Endothelial cell of umbilical vein (primary cell): ENCODE measurements around the gene CYP11A1. TPM values are rescaled to one million over a fixed set of nuclear protein-coding genes. Genes with fewer than 3 reads are reported as not detected.

ENCODE experiments used
- BruUV-seq: library from RNA; stranded (reverse); fragments of 400-500 nt; replicated peaks from 2 replicates; lab custom pipeline; 2021; lab: Mats Ljungman, UMichigan
- CTCF ChIA-PET: fragments of 300-600, 350-600 bp; sonication (Branson Sonifier 250); formaldehyde crosslinking; loops from one replicate; lab custom pipeline; 2021; ENCODE audit warnings: antibody characterized with exemption, inconsistent platforms; lab: Charles Lee
- POLR2A ChIA-PET: fragments of 300-600, 350-600 bp; sonication (Branson Sonifier 250); formaldehyde crosslinking; loops from one replicate; lab custom pipeline; 2021; ENCODE audit warnings: antibody characterized with exemption, inconsistent platforms; lab: Charles Lee
- DNase-seq: peaks from one replicate; pipeline ENCODE4 v3.0.0-alpha.2; 2011; ENCODE audit warnings: low read depth, low spot score
- FAIRE-seq: peaks from 2 replicates; lab custom pipeline; 2011; peaks lifted over from hg19 to GRCh38; lab: Jason Lieb, UNC
- H2AFZ ChIP-seq: 2 replicates; pipeline ENCODE4 v1.6.0; 2012; ENCODE audit warnings: low read depth, low read length, control low read depth, inconsistent platforms
- H3K27ac ChIP-seq: 2 replicates; pipeline ENCODE4 v1.5.1; 2011; ENCODE audit warnings: low read depth, mild to moderate bottlenecking, control low read depth, low read length, moderate library complexity; ENCODE audit not compliant: insufficient read depth
- H3K27me3 ChIP-seq, 2 experiments: 2 replicates each; pipeline versions ENCODE4 v1.6.0 to v1.6.1; 2011; ENCODE audit warnings: low read length in 2 of 2, mixed read lengths in 1 of 2; ENCODE audit not compliant: control insufficient read depth in 2 of 2, insufficient read depth in 2 of 2
- H3K36me3 ChIP-seq, 2 experiments: 2 replicates in 1 of 2; 3 replicates in 1 of 2; pipeline ENCODE4 v1.5.1; 2011; ENCODE audit warnings: low read length in 2 of 2, mild to moderate bottlenecking in 1 of 2, moderate library complexity in 1 of 2; ENCODE audit not compliant: control insufficient read depth in 2 of 2, insufficient read depth in 2 of 2; ENCODE audit errors: extremely low read depth in 1 of 2
- H3K4me1 ChIP-seq: 3 replicates; pipeline ENCODE4 v1.5.1; 2011; ENCODE audit warnings: mild to moderate bottlenecking, low read length; ENCODE audit not compliant: control insufficient read depth, insufficient read depth; ENCODE audit errors: extremely low read depth
- H3K4me2 ChIP-seq: 2 replicates; pipeline ENCODE4 v1.6.1; 2011; ENCODE audit warnings: low read length, control low read depth, mixed read lengths; ENCODE audit not compliant: insufficient read depth
- H3K4me3 ChIP-seq, 3 experiments: fragments of 200-600 bp in 1 of 3; sonication (generic), shearing (Covaris generic) in 1 of 3; replicated peaks in 1 of 3; 2 replicates each; pipeline ENCODE4 v1.5.1; 2011 to 2016; ENCODE audit warnings: control low read depth in 3 of 3, low read length in 3 of 3, mild to moderate bottlenecking in 2 of 3, inconsistent platforms in 1 of 3, low read depth in 1 of 3, moderate library complexity in 1 of 3; ENCODE audit not compliant: insufficient read depth in 1 of 3
- H3K79me2 ChIP-seq: 2 replicates; pipeline ENCODE4 v1.6.0; 2012; ENCODE audit warnings: low read length, inconsistent platforms; ENCODE audit not compliant: control insufficient read depth, insufficient read depth
- H3K9ac ChIP-seq: replicated peaks from 2 replicates; pipeline ENCODE3; 2011; ENCODE audit warnings: low read length, control low read depth; ENCODE audit not compliant: insufficient read depth; ENCODE audit errors: extremely low read depth
- H3K9me1 ChIP-seq: replicated peaks from 3 replicates; pipeline ENCODE4 v1.6.0; 2011; ENCODE audit warnings: mild to moderate bottlenecking, low read length; ENCODE audit not compliant: control insufficient read depth, insufficient read depth; ENCODE audit errors: extremely low read depth
- H3K9me3 ChIP-seq: replicated peaks from 2 replicates; pipeline ENCODE4 v1.5.1; 2012; ENCODE audit warnings: low read length, inconsistent platforms; ENCODE audit not compliant: control insufficient read depth, insufficient read depth
- H4K20me1 ChIP-seq: replicated peaks from 2 replicates; pipeline ENCODE3; 2011; ENCODE audit warnings: mild to moderate bottlenecking, low read length; ENCODE audit not compliant: control insufficient read depth, insufficient read depth; ENCODE audit errors: extremely low read depth
- EZH2 ChIP-seq: IDR thresholded peaks from 2 replicates; pipeline ENCODE4 v1.6.1; 2012; ENCODE audit warnings: borderline replicate concordance, low read depth, mild to moderate bottlenecking, moderate library complexity, low read length, inconsistent platforms; ENCODE audit not compliant: severe bottlenecking
- FOS ChIP-seq: IDR thresholded peaks from 2 replicates; pipeline ENCODE4 v1.6.1; 2011; ENCODE audit warnings: mild to moderate bottlenecking, low read length, moderate library complexity, borderline replicate concordance; ENCODE audit not compliant: insufficient read depth
- GATA2 ChIP-seq: IDR thresholded peaks from 2 replicates; pipeline ENCODE4 v1.7.0; 2011; ENCODE audit warnings: low read depth, mild to moderate bottlenecking, moderate library complexity, mixed read lengths, low read length; ENCODE audit not compliant: insufficient read length, insufficient read depth
- JUN ChIP-seq: IDR thresholded peaks from 2 replicates; pipeline ENCODE4 v1.6.1; 2011; ENCODE audit warnings: borderline replicate concordance, low read depth; ENCODE audit not compliant: insufficient read length, insufficient read depth
- MYC ChIP-seq: IDR thresholded peaks from one replicate; pipeline ENCODE4 v1.6.1; 2011; ENCODE audit warnings: mild to moderate bottlenecking, low read depth, low read length
- POLR2A ChIP-seq: IDR thresholded peaks from 2 replicates; pipeline ENCODE4 v1.6.1; 2012; ENCODE audit warnings: low read depth, mild to moderate bottlenecking, control low read depth, low read length
- POLR2AphosphoS5 ChIP-seq: IDR thresholded peaks from 2 replicates; pipeline ENCODE4 v1.6.1; 2012; ENCODE audit warnings: low read depth, mild to moderate bottlenecking, control low read depth, low read length, moderate library complexity; ENCODE audit not compliant: insufficient read depth
- dilution Hi-C: fragments of 300-500 bp; cut with MboI; formaldehyde crosslinking; loops from one replicate; pipeline ENCODE4 v1.15.0; 2019; ENCODE audit warnings: low sequenced_read_pairs; ENCODE audit not compliant: extremely low pct_ligation_motif_present
- intact Hi-C: fragments of 100-400 bp; cut with micrococcal nuclease; formaldehyde crosslinking; loops from one replicate; pipeline ENCODE4 v1.10.0; 2022
- polyA plus RNA-seq, 4 experiments: library from polyadenylated mRNA; depleted of rRNA in 3 of 4; stranded (reverse) in 3 of 4; unstranded in 1 of 4; fragments of >200 nt; gene quantifications; 2 replicates each; pipeline versions ENCODE4 v1.2.1 to v1.2.3, GENCODE V29; 2011 to 2012; ENCODE audit warnings: missing spikeins in 1 of 4
- total RNA-seq: library from RNA; stranded (reverse); gene quantifications from 2 replicates; pipeline ENCODE4 v1.2.3, GENCODE V29; 2021
- TF ChIP-seq, protein P1 (sequence below): IDR thresholded peaks from 2 replicates; pipeline ENCODE4 v1.6.1; 2011; ENCODE audit not compliant: insufficient read depth, insufficient read length
- TF ChIP-seq, protein P2 (sequence below), 2 donors: IDR thresholded peaks; 1 replicate in 1 of 2; 2 replicates in 1 of 2; pipeline ENCODE4 v1.5.1; 2011; ENCODE audit warnings: low read length in 2 of 2, mild to moderate bottlenecking in 2 of 2, moderate library complexity in 2 of 2, control low read depth in 1 of 2, inconsistent platforms in 1 of 2, low read depth in 1 of 2; ENCODE audit not compliant: insufficient read depth in 1 of 2; ENCODE audit errors: extremely low read depth in 1 of 2

The CYP11A1 gene
- total and polyA plus RNA-seq, 2 donors (not counting 3 experiments of a cell fraction or from before 2014, with no cell fraction given), result 0.08 TPM; not detected in 1

DNA sequence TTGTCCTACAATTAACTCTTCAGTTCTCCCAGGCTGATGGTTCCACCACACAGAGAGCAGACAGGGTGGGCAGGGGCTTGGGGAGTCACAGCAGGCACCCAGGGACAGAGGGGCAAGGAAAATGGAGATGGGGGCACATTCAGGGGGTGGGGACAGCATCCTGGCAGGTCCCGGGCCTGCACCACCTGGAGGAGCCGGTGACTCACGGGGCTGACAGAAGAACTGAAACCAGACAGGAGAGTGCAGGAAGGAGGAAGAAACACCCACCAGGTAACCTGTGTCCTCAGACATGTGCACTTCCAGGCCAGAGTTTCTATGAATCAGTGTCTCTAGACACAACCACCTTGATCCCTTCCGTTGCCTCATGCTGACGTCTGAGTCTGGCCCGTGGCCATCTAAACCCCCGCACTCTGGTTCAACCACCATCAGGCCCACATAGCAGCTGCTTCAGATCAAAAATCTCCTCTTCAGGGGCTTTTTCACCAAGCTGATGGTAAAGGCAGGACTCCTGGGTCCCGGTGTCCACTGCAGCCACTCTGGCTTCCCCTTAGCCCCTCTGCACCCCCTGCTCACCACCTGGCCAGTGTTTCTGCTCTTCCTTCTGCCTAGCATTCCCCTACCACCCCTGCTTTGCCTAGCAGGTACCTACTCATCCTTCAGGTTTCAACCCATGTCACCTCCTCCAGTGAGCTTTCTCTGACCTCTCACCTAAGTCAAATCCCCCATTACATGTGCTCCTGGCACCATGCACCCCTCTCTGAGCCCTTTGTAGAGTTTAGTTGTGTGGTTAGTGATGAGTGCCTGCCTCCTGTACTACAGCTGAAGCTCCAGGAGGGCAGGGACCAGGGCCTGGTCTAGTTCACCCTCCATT, 16.5 kb upstream of the CYP11A1 start:
- FAIRE-seq, result no peak

More for the DNA sequence above, 16.5 kb upstream of the CYP11A1 start:
- POLR2A ChIA-PET, result no interaction called here
- Histone ChIP-seq H3K9me3 (no peaks in the 10 kb centered on the region), H3K4me2 (no peak overlapping the region), H3K9ac (no peak overlapping the region), H3K36me3 (no peaks in the 10 kb centered on the region), H2AFZ (no peak overlapping the region), H3K27me3 (no peaks in the 10 kb centered on the region), H3K4me1 (peaks cover 28% of the 10 kb centered on the region), H3K27ac (no peak overlapping the region), H4K20me1 (no peaks in the 10 kb centered on the region), H3K4me3 (no peak overlapping the region), H3K9me1 (no peaks in the 10 kb centered on the region), H3K79me2 (no peaks in the 10 kb centered on the region)
- DNase-seq, result no peak
- no TSS peak for BruUV-seq
- CTCF ChIA-PET, result interaction anchor here (0.9 to 13.9 kb wide), 12 partner anchors 10 to 385 kb away, joined by 3 to 313 read pairs (median 6); partner anchors contain the start of genes SEMA7A and UBL7
- intact Hi-C loops, result loop anchor here (2.0 kb wide), 1 partner anchor 19 kb away; no protein-coding TSS in a partner anchor
- TF ChIP-seq GATA2 (no peak), JUN (no peak), EZH2 (no peak), POLR2AphosphoS5 (no peak), FOS (no peak), MYC (no peak), POLR2A (no peak)
- TF ChIP-seq, protein P1, sequence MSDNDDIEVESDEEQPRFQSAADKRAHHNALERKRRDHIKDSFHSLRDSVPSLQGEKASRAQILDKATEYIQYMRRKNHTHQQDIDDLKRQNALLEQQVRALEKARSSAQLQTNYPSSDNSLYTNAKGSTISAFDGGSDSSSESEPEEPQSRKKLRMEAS, result no peak
- TF ChIP-seq, protein P2, sequence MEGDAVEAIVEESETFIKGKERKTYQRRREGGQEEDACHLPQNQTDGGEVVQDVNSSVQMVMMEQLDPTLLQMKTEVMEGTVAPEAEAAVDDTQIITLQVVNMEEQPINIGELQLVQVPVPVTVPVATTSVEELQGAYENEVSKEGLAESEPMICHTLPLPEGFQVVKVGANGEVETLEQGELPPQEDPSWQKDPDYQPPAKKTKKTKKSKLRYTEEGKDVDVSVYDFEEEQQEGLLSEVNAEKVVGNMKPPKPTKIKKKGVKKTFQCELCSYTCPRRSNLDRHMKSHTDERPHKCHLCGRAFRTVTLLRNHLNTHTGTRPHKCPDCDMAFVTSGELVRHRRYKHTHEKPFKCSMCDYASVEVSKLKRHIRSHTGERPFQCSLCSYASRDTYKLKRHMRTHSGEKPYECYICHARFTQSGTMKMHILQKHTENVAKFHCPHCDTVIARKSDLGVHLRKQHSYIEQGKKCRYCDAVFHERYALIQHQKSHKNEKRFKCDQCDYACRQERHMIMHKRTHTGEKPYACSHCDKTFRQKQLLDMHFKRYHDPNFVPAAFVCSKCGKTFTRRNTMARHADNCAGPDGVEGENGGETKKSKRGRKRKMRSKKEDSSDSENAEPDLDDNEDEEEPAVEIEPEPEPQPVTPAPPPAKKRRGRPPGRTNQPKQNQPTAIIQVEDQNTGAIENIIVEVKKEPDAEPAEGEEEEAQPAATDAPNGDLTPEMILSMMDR (IDR thresholded peaks at IDR 0.05; ENCODE audit: extremely low read depth in 1 of 2, insufficient read depth in 1 of 2, low read depth in 1 of 2, low read length in 2 of 2), result no peak
- dilution Hi-C loops, result no loop called here
